Endothelial cell of umbilical vein (primary cell): ENCODE measurements around the gene SLC18A3. TPM values are rescaled to one million over a fixed set of nuclear protein-coding genes. Genes with fewer than 3 reads are reported as not detected.

Experiments
- BruUV-seq: library from RNA; stranded (reverse); fragments of 400-500 nt; replicated peaks from 2 replicates; lab custom pipeline; 2021; lab: Mats Ljungman, UMichigan
- CTCF ChIA-PET: fragments of 300-600, 350-600 bp; sonication (Branson Sonifier 250); formaldehyde crosslinking; loops from one replicate; lab custom pipeline; 2021; ENCODE audit warnings: antibody characterized with exemption, inconsistent platforms; lab: Charles Lee
- POLR2A ChIA-PET: fragments of 300-600, 350-600 bp; sonication (Branson Sonifier 250); formaldehyde crosslinking; loops from one replicate; lab custom pipeline; 2021; ENCODE audit warnings: antibody characterized with exemption, inconsistent platforms; lab: Charles Lee
- DNase-seq: peaks from one replicate; pipeline ENCODE4 v3.0.0-alpha.2; 2011; ENCODE audit warnings: low read depth, low spot score
- FAIRE-seq: peaks from 2 replicates; lab custom pipeline; 2011; peaks lifted over from hg19 to GRCh38; lab: Jason Lieb, UNC
- H2AFZ ChIP-seq: 2 replicates; pipeline ENCODE4 v1.6.0; 2012; ENCODE audit warnings: low read depth, low read length, control low read depth, inconsistent platforms
- H3K27ac ChIP-seq: 2 replicates; pipeline ENCODE4 v1.5.1; 2011; ENCODE audit warnings: low read depth, mild to moderate bottlenecking, control low read depth, low read length, moderate library complexity; ENCODE audit not compliant: insufficient read depth
- H3K27me3 ChIP-seq, 2 experiments: 2 replicates each; pipeline versions ENCODE4 v1.6.0 to v1.6.1; 2011; ENCODE audit warnings: low read length in 2 of 2, mixed read lengths in 1 of 2; ENCODE audit not compliant: control insufficient read depth in 2 of 2, insufficient read depth in 2 of 2
- H3K36me3 ChIP-seq, 2 experiments: 2 replicates in 1 of 2; 3 replicates in 1 of 2; pipeline ENCODE4 v1.5.1; 2011; ENCODE audit warnings: low read length in 2 of 2, mild to moderate bottlenecking in 1 of 2, moderate library complexity in 1 of 2; ENCODE audit not compliant: control insufficient read depth in 2 of 2, insufficient read depth in 2 of 2; ENCODE audit errors: extremely low read depth in 1 of 2
- H3K4me1 ChIP-seq: 3 replicates; pipeline ENCODE4 v1.5.1; 2011; ENCODE audit warnings: mild to moderate bottlenecking, low read length; ENCODE audit not compliant: control insufficient read depth, insufficient read depth; ENCODE audit errors: extremely low read depth
- H3K4me2 ChIP-seq: 2 replicates; pipeline ENCODE4 v1.6.1; 2011; ENCODE audit warnings: low read length, control low read depth, mixed read lengths; ENCODE audit not compliant: insufficient read depth
- H3K4me3 ChIP-seq, 3 experiments: fragments of 200-600 bp in 1 of 3; sonication (generic), shearing (Covaris generic) in 1 of 3; replicated peaks in 1 of 3; 2 replicates each; pipeline ENCODE4 v1.5.1; 2011 to 2016; ENCODE audit warnings: control low read depth in 3 of 3, low read length in 3 of 3, mild to moderate bottlenecking in 2 of 3, inconsistent platforms in 1 of 3, low read depth in 1 of 3, moderate library complexity in 1 of 3; ENCODE audit not compliant: insufficient read depth in 1 of 3
- H3K79me2 ChIP-seq: 2 replicates; pipeline ENCODE4 v1.6.0; 2012; ENCODE audit warnings: low read length, inconsistent platforms; ENCODE audit not compliant: control insufficient read depth, insufficient read depth
- H3K9ac ChIP-seq: replicated peaks from 2 replicates; pipeline ENCODE3; 2011; ENCODE audit warnings: low read length, control low read depth; ENCODE audit not compliant: insufficient read depth; ENCODE audit errors: extremely low read depth
- H3K9me1 ChIP-seq: replicated peaks from 3 replicates; pipeline ENCODE4 v1.6.0; 2011; ENCODE audit warnings: mild to moderate bottlenecking, low read length; ENCODE audit not compliant: control insufficient read depth, insufficient read depth; ENCODE audit errors: extremely low read depth
- H3K9me3 ChIP-seq: replicated peaks from 2 replicates; pipeline ENCODE4 v1.5.1; 2012; ENCODE audit warnings: low read length, inconsistent platforms; ENCODE audit not compliant: control insufficient read depth, insufficient read depth
- H4K20me1 ChIP-seq: replicated peaks from 2 replicates; pipeline ENCODE3; 2011; ENCODE audit warnings: mild to moderate bottlenecking, low read length; ENCODE audit not compliant: control insufficient read depth, insufficient read depth; ENCODE audit errors: extremely low read depth
- EZH2 ChIP-seq: IDR thresholded peaks from 2 replicates; pipeline ENCODE4 v1.6.1; 2012; ENCODE audit warnings: borderline replicate concordance, low read depth, mild to moderate bottlenecking, moderate library complexity, low read length, inconsistent platforms; ENCODE audit not compliant: severe bottlenecking
- FOS ChIP-seq: IDR thresholded peaks from 2 replicates; pipeline ENCODE4 v1.6.1; 2011; ENCODE audit warnings: mild to moderate bottlenecking, low read length, moderate library complexity, borderline replicate concordance; ENCODE audit not compliant: insufficient read depth
- GATA2 ChIP-seq: IDR thresholded peaks from 2 replicates; pipeline ENCODE4 v1.7.0; 2011; ENCODE audit warnings: low read depth, mild to moderate bottlenecking, moderate library complexity, mixed read lengths, low read length; ENCODE audit not compliant: insufficient read length, insufficient read depth
- JUN ChIP-seq: IDR thresholded peaks from 2 replicates; pipeline ENCODE4 v1.6.1; 2011; ENCODE audit warnings: borderline replicate concordance, low read depth; ENCODE audit not compliant: insufficient read length, insufficient read depth
- MAX ChIP-seq: IDR thresholded peaks from 2 replicates; pipeline ENCODE4 v1.6.1; 2011; ENCODE audit not compliant: insufficient read depth, insufficient read length
- MYC ChIP-seq: IDR thresholded peaks from one replicate; pipeline ENCODE4 v1.6.1; 2011; ENCODE audit warnings: mild to moderate bottlenecking, low read depth, low read length
- POLR2A ChIP-seq: IDR thresholded peaks from 2 replicates; pipeline ENCODE4 v1.6.1; 2012; ENCODE audit warnings: low read depth, mild to moderate bottlenecking, control low read depth, low read length
- POLR2AphosphoS5 ChIP-seq: IDR thresholded peaks from 2 replicates; pipeline ENCODE4 v1.6.1; 2012; ENCODE audit warnings: low read depth, mild to moderate bottlenecking, control low read depth, low read length, moderate library complexity; ENCODE audit not compliant: insufficient read depth
- dilution Hi-C: fragments of 300-500 bp; cut with MboI; formaldehyde crosslinking; loops from one replicate; pipeline ENCODE4 v1.15.0; 2019; ENCODE audit warnings: low sequenced_read_pairs; ENCODE audit not compliant: extremely low pct_ligation_motif_present
- intact Hi-C: fragments of 100-400 bp; cut with micrococcal nuclease; formaldehyde crosslinking; loops from one replicate; pipeline ENCODE4 v1.10.0; 2022
- polyA plus RNA-seq, 4 experiments: library from polyadenylated mRNA; depleted of rRNA in 3 of 4; stranded (reverse) in 3 of 4; unstranded in 1 of 4; fragments of >200 nt; gene quantifications; 2 replicates each; pipeline versions ENCODE4 v1.2.1 to v1.2.3, GENCODE V29; 2011 to 2012; ENCODE audit warnings: missing spikeins in 1 of 4
- total RNA-seq: library from RNA; stranded (reverse); gene quantifications from 2 replicates; pipeline ENCODE4 v1.2.3, GENCODE V29; 2021
- TF ChIP-seq, protein P1 (sequence below), 2 donors: IDR thresholded peaks; 1 replicate in 1 of 2; 2 replicates in 1 of 2; pipeline ENCODE4 v1.5.1; 2011; ENCODE audit warnings: low read length in 2 of 2, mild to moderate bottlenecking in 2 of 2, moderate library complexity in 2 of 2, control low read depth in 1 of 2, inconsistent platforms in 1 of 2, low read depth in 1 of 2; ENCODE audit not compliant: insufficient read depth in 1 of 2; ENCODE audit errors: extremely low read depth in 1 of 2

SLC18A3 gene
- total and polyA plus RNA-seq, 2 donors (not counting 3 experiments of a cell fraction or from before 2014, with no cell fraction given) = not detected

DNA sequence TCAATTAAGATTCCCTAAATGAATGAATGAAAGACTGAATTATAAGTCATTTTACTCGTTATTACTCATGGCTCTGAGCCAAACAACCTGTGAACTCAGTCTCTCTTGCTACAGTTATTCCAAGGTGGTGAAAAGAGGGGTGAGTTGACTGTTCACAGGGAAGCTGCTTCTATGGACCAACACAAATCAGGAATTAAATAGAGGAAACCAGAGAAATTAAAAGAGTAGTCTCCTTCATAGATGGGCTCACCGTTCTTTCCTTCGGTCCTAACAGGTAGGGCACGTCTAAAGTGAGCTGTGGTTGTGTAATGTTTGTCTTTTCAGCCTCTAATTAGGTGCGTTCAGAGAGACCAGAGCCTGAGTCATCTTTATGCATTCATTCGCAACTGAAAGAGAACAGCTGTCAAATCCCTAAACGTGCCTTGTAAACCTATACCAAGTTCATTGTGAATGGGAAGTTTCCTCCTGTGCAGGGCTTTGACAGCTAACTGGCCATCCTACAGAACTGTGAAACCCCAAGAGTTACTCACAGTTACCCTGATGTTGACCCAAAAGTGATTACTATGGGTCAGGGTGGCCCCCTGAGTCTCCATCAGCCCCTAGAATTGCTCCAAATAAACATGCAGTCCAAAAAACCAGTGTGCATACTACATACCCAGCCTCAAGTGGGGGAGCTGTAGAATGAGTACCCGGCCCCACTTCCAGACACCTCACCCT lies 51.2 kb downstream of the SLC18A3 start:
- Histone ChIP-seq H3K27ac (no peak overlapping the region), H3K4me2 (no peak overlapping the region), H3K79me2 (no peaks in the 10 kb centered on the region), H3K36me3 (no peaks in the 10 kb centered on the region), H3K9me1 (no peaks in the 10 kb centered on the region), H3K4me1 (no peaks in the 10 kb centered on the region), H3K9me3 (no peaks in the 10 kb centered on the region), H3K4me3 (no peak overlapping the region), H3K27me3 (no peaks in the 10 kb centered on the region), H4K20me1 (no peaks in the 10 kb centered on the region), H2AFZ (no peak overlapping the region), H3K9ac (no peak overlapping the region)
- TF ChIP-seq POLR2A (no peak), JUN (no peak), MAX (no peak), MYC (no peak), FOS (no peak), EZH2 (no peak), GATA2 (no peak), POLR2AphosphoS5 (no peak)
- TF ChIP-seq, protein P1, sequence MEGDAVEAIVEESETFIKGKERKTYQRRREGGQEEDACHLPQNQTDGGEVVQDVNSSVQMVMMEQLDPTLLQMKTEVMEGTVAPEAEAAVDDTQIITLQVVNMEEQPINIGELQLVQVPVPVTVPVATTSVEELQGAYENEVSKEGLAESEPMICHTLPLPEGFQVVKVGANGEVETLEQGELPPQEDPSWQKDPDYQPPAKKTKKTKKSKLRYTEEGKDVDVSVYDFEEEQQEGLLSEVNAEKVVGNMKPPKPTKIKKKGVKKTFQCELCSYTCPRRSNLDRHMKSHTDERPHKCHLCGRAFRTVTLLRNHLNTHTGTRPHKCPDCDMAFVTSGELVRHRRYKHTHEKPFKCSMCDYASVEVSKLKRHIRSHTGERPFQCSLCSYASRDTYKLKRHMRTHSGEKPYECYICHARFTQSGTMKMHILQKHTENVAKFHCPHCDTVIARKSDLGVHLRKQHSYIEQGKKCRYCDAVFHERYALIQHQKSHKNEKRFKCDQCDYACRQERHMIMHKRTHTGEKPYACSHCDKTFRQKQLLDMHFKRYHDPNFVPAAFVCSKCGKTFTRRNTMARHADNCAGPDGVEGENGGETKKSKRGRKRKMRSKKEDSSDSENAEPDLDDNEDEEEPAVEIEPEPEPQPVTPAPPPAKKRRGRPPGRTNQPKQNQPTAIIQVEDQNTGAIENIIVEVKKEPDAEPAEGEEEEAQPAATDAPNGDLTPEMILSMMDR (IDR thresholded peaks at IDR 0.05; ENCODE audit: extremely low read depth in 1 of 2, insufficient read depth in 1 of 2, low read depth in 1 of 2, low read length in 2 of 2) = no peak
- intact Hi-C loops (no loop called here), dilution Hi-C loops (no loop called here)
- ChIA-PET CTCF (interaction anchor here (0.8 kb wide), 1 partner anchor 54 kb away, joined by 3 read pairs; no protein-coding TSS in a partner anchor), POLR2A (no interaction called here)
- no peak for DNase-seq
- BruUV-seq = no TSS peak
- FAIRE-seq = no peak

Other genes with a start within 250 kb of the SLC18A3 start
- gene DRGX, start 214.2 kb upstream of the SLC18A3 start, total RNA-seq = not detected in 2 replicates
- gene DRGX, start 214.2 kb upstream of the SLC18A3 start, polyA plus RNA-seq = not detected in 2 replicates
- 39.6 and 59.6 TPM in 2 replicates for gene ERCC6, start 71.2 kb upstream of the SLC18A3 start, total RNA-seq
- gene ERCC6, start 71.2 kb upstream of the SLC18A3 start, polyA plus RNA-seq = 15.3 and 15.9 TPM in 2 replicates
- not detected in 2 replicates for gene CHAT, start 3.7 kb downstream of the SLC18A3 start, total RNA-seq
- not detected in 2 replicates for gene CHAT, start 3.7 kb downstream of the SLC18A3 start, polyA plus RNA-seq
- gene C10orf53, start 69.3 kb downstream of the SLC18A3 start, total RNA-seq = not detected in 2 replicates
- not detected in 2 replicates for gene C10orf53, start 69.3 kb downstream of the SLC18A3 start, polyA plus RNA-seq
- 0.58 and 1.0 TPM in 2 replicates for gene OGDHL, start 152.0 kb downstream of the SLC18A3 start, total RNA-seq
- 0.43 and 0.72 TPM in 2 replicates for gene OGDHL, start 152.0 kb downstream of the SLC18A3 start, polyA plus RNA-seq